NCI-H446 (cell line): ENCODE results near the gene NAT9.

Experiments used
- DNase-seq, 2 experiments: peaks; one replicate each; lab custom pipeline; 2025; lab: John Stamatoyannopoulos, UW

NAT9 gene

GRCh38 chr17:74744714-74745547 lies 31.2 kb downstream of the NAT9 start:
- DNase-seq = peak; percentile 49 to 82

GRCh38 chr17:74744349-74744713 lies 31.8 kb downstream of the NAT9 start:
- no peak for DNase-seq

GRCh38 chr17:74743755-74744154 lies 32.4 kb downstream of the NAT9 start:
- DNase-seq = no peak

- no peak for DNase-seq
These were observed 33.1 kb downstream of the NAT9 start for GRCh38 chr17:74742978-74743545.

GRCh38 chr17:74742153-74742515 lies 34.0 kb downstream of the NAT9 start:
- no peak for DNase-seq

GRCh38 chr17:74740641-74741387 lies 35.3 kb downstream of the NAT9 start:
- no peak for DNase-seq

GRCh38 chr17:74740173-74740572 lies 36.0 kb downstream of the NAT9 start:
- no peak for DNase-seq

- DNase-seq = no peak
These were observed 36.8 kb downstream of the NAT9 start for GRCh38 chr17:74739227-74739831.

GRCh38 chr17:74738051-74738996 lies 37.8 kb downstream of the NAT9 start:
- no peak for DNase-seq

GRCh38 chr17:74737299-74738050 lies 38.7 kb downstream of the NAT9 start:
- DNase-seq = no peak

- no peak for DNase-seq
These were observed 39.4 kb downstream of the NAT9 start, which contains the start of gene RAB37 for GRCh38 chr17:74736513-74737298. Gene RAB37 (plus strand): TSS chr17:74737256. CDS start chr17:74737273, 17 bp downstream.

GRCh38 chr17:74734256-74734655 lies 41.9 kb downstream of the NAT9 start:
- DNase-seq = no peak

GRCh38 chr17:74733365-74734122 lies 42.6 kb downstream of the NAT9 start:
- no peak for DNase-seq

GRCh38 chr17:74732042-74732867 lies 43.9 kb downstream of the NAT9 start:
- no peak for DNase-seq

- no peak for DNase-seq
These were observed 44.9 kb downstream of the NAT9 start for GRCh38 chr17:74731347-74731605.

- no peak for DNase-seq
These were observed 45.4 kb downstream of the NAT9 start for GRCh38 chr17:74730491-74731346.

GRCh38 chr17:74729866-74730265 lies 46.3 kb downstream of the NAT9 start:
- DNase-seq = no peak

- no peak for DNase-seq
These were observed 46.8 kb downstream of the NAT9 start for GRCh38 chr17:74729368-74729767.
